Right ventricle myocardium inferior (tissue), 1 donor: ENCODE measurements around the gene HSPB8. TPM values are rescaled to one million over a fixed set of nuclear protein-coding genes. Genes with fewer than 3 reads are reported as not detected.
"Not testable (repeated sequence)": the region's sequence is repeated elsewhere in the genome, so short reads cannot be mapped to it uniquely, and the experiment has no call there.

Source experiments
- ATAC-seq: fragments of 200-7000 bp; cut with Tn5 transposase; one replicate; pipeline ENCODE4 v1.9.1; 2020; ENCODE audit warnings: mild to moderate bottlenecking, moderate library complexity
- DNase-seq: peaks from one replicate; pipeline ENCODE4 v3.0.0; 2021; ENCODE audit errors: missing footprints
- intact Hi-C: fragments of 100-400 bp; cut with DNase I; formaldehyde crosslinking; loops from one replicate; pipeline ENCODE4 v1.11.0; 2022
- total RNA-seq: library from RNA; stranded (reverse); fragmentation: NEBNext Ultra II Directional; extraction: Animal tissue kit (Norgen Biotek cat#: 25700); gene quantifications from one replicate; pipeline ENCODE4 v1.2.1, GENCODE V29; 2021
- donor health status: DM: no; HTN: yes; CAD: no; lungs with severe emphysema.

The HSPB8 gene
- total RNA-seq, 1 donor from 2014 or later, result 572 TPM

DNA sequence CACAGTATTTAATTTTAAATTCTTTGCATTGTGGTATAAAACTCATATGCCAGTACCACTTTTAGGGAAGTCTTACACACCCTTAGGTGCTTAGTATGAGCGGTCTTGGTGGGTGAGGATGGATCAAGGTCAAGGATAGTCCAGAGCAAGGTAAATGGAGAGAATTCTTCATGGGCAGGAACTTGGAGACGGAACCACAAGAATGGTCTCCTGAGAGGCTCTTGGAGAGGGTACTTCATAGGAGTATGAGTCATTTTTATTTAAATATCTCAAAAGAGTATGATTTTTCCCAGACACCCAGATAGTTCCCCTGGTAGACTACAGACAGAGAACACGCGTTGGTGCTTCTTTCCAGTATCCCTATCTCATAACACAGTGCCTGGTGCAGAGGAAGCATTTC is 21.9 kb downstream of the HSPB8 start:
- no peak for ATAC-seq
- no peak for DNase-seq
- intact Hi-C loops, result no loop called here

DNA sequence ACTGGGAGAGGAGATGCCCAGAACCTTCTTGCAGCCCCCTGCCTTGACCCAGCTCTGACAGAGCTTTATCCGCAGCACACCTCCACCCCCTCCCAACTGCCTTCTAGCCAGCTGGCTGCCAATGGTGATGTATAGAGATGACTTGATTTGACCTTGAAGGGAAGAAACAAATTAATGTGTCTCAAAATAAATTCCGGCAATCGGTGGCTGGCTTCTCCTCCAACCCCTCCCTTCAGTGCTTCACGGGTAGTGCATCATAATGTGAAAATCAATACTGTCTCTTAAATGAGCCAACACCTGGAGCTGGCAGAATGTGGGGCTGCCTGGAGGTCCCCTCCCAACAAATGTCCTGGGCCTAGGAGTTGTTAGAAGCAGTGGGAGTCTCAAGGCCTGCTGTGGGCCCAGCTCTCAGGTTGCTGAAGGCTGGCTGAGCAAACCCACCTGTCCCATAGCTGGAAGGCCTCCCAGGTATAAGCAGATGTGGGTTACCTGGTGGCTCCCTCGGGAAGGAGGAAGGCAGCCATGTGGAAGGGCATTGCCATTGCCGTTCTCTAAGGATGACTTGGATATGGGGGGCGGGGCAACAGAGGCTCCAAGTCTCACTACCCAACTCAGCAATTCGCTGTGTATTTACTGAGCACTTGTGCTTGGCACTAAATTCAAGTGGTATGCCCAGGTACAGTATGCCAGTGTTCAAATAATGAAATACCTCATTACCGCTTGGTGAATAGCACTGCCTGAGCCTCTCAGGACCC is 23.2 kb downstream of the HSPB8 start:
- DNase-seq (no peak), ATAC-seq (no peak)
- intact Hi-C loops, result no loop called here

DNA sequence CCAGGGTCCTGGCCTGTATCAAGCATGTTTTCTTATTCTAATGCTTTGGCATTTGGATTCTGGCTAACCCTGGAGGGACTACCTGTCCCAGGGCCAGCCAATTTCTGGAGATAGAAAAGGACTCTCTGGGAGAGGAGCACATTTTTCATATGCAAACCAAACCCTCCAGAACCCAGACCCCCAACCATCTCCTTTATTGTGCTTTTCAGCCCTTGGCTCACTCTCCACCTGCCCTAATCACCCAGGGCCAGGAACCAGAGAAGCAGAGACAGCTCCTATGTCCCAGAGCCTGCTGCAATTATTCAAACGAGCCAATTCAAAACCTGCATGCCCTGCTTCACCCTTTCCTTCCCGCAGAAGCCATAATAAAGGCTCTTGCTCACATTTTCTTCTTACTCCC is 23.8 kb downstream of the HSPB8 start:
- intact Hi-C loops, result no loop called here
- DNase-seq (no peak), ATAC-seq (no peak)

DNA sequence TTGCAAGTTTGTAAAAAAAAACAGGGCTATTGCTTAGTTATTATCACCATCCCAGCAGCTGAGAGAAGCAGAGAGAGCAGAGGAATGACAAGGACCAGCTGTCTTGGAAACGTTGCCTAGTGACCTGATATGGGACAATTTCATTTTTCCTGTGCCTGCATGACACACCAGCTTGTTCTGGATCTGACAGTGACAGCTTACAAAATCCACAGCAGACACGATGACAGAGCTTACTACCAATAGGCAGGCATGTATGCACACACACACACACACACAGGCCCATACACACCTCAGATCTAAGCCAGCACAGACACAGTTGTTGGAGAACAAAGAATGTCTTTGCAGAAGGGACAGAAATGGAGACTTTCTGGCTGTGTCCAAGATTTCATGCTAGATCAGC is 25.4 kb downstream of the HSPB8 start:
- intact Hi-C loops, result no loop called here
- ATAC-seq, result peak; percentile 77
- no peak for DNase-seq

DNA sequence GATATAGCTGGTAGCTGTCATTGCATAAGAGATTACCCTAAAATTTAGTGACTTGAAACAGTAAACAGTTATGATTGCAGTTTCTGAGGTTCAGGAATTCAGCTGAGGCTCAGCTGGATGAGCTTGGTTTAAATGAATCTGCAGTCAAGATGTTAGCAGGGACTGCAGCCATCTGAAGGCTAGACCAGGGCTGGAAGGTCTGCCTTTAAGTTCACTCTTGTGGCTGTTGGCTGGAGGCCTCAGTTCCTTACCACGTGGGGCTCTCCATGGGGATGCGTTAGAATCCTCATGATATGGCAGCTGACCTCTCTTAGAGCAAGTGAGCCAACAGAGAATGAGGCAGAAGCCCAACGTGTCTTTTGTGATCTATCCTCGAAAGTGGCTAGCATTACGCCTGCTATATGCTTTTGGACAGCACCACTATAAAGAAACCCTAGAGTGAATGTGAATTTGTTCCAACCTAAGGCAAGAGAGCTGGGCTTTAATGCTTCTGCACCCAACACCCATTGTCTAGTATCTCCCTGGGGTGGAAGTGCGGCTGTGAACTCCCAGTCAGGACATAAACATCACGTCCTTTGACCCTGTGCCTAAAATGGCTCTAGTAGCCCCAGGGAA is 26.0 kb downstream of the HSPB8 start:
- intact Hi-C loops, result loop anchor here (5.0 kb wide), 1 partner anchor 178 kb away; no protein-coding TSS in a partner anchor
- DNase-seq (no peak), ATAC-seq (peak; percentile 15)

DNA sequence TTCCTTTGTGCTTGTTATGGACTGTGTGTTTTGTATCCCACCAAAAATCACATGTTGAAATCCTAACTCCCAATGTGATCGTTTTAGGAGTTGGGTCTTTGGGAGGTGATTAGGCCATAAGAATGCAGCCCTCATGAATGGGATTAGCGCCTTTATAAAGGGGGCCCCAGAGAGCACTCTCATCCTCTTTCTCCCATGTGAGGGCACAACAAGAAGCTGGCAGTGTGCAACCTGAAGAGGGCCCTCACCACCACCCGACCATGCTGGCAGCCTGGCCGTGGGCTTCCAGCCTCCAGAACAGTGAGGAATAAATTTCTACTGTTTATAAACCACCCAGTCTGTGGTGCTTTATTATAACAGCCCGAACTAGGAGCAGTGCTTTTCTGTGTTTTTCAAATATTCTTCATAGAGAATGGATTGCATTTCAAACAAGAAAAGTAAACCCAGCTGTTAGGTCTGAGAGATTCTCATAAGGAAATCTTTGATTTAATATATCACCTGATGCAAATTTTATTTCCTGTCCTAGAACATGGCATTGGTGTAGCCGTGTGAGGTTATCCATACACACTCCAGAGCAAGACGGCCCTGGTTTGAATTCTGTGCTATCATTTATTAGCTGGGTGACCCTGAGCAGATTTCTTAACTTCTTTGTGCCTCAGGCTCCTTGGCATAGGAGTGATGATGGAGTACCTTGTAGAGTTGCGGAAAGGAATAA is 27.8 kb downstream of the HSPB8 start:
- ATAC-seq (no peak), DNase-seq (no peak)
- intact Hi-C loops, result loop anchor here (5.0 kb wide), 1 partner anchor 176 kb away; no protein-coding TSS in a partner anchor

DNA sequence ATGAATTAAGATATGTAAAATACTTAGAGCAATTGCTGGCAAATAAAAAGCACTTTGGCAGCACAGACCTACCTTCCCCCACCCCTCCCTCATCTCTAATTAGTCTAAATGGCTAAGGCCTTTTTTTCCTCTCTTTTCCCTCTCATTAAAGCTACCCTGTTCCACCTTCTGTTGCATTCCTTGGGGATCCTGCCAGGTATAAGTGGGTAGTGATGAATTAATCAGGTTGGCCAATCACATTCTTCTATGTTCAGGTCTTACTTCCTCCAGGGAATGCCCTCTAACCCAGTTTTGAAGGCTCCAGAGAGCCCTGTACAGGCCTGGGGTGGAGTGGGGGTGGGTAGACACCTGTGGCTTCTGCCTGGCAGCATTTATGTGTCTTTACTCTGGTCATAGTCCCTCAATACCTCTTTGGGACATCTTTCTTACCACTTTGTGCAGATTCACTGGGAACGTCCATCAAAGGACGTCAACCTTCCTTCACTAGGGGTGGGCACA is 28.4 kb downstream of the HSPB8 start:
- no peak for ATAC-seq
- DNase-seq, result no peak
- intact Hi-C loops, result loop anchor here (5.0 kb wide), 1 partner anchor 175 kb away; no protein-coding TSS in a partner anchor

DNA sequence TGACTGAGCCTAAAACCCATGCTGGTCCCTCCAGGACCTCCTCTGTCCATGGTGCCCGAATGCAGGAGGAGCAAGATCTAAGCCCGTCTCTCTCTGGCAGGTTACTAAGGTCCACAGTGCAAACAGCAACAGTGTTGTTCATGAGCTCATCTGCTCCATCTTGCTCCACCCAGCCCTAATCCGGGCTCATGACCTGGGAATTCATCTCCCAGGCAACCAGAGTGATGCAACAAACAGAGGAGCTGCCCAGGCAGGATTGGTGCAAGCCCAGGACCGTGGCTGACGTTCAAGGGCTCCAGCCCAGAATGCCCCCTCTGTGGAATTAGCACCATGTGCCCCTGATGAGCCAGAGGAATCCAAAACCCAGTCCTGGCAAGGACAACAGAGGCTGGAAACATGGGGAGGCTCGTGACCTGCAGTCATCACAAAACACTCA is 29.9 kb downstream of the HSPB8 start:
- intact Hi-C loops, result loop anchor here (2.0 to 5.0 kb wide), 3 partner anchors 28 to 174 kb away; no protein-coding TSS in a partner anchor
- DNase-seq (peak; percentile 92), ATAC-seq (peak; percentile 93)

DNA sequence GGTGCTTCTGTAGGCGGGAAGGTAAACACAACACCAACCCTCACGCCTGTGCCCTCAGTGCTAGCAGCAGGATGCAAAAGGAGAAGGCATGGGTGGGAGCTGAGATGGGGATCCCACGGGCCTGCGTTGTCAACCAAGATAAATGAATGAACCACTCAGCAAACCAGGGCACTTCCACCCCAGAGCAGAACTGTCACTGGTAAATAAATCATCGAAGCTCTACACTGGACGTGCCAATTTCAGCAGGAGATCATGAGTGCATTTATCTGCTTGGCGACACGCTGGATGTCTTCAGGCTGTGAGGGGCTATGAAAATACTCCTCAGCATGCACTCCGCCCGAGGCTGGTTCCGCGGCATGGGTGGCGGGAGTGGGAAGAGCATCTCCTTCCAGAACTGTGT is 33.2 kb downstream of the HSPB8 start:
- no peak for ATAC-seq
- no peak for DNase-seq
- intact Hi-C loops, result no loop called here

DNA sequence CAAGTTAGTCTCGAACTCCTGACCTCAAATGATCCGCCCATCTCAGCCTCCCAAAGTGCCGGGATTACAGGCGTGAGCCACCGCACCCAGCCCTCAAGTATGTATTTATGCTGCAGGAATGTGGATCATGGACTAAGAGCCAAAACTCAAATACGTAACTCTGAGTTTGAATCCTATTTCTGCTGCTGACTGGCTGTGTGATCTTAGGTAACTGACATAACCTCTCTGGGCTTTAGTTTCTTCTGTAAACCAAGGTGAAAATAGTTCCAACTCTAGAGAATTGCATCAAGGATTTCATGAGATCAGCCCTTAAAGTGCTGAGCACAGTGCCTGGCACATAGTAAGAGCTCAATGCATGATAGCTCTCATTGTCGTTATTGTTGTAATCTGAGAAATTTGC is 37.4 kb downstream of the HSPB8 start:
- ATAC-seq, result no peak
- intact Hi-C loops, result no loop called here

DNA sequence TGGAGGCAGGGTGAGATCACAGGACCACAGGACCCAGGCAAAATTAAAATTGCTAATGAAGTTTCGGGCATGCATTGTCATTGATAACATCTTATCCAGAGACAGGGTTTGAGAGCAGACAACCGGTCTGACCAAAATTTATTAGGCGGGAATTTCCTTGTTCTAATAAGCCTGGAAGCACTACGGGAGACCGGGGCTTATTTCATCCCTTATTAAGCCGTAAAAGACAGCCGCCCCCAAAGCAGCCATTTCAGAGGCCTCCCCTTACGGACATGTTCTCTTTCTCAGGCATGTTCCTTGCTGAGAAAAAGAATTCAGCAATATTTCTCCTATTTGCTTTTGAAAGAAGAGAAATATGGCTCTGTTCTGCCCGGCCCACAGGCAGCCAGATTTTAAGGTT is 40.1 kb downstream of the HSPB8 start:
- ATAC-seq, intact Hi-C loops, DNase-seq: not testable (repeated sequence)

More for the DNA sequence above, 37.4 kb downstream of the HSPB8 start:
- no peak for DNase-seq

DNA sequence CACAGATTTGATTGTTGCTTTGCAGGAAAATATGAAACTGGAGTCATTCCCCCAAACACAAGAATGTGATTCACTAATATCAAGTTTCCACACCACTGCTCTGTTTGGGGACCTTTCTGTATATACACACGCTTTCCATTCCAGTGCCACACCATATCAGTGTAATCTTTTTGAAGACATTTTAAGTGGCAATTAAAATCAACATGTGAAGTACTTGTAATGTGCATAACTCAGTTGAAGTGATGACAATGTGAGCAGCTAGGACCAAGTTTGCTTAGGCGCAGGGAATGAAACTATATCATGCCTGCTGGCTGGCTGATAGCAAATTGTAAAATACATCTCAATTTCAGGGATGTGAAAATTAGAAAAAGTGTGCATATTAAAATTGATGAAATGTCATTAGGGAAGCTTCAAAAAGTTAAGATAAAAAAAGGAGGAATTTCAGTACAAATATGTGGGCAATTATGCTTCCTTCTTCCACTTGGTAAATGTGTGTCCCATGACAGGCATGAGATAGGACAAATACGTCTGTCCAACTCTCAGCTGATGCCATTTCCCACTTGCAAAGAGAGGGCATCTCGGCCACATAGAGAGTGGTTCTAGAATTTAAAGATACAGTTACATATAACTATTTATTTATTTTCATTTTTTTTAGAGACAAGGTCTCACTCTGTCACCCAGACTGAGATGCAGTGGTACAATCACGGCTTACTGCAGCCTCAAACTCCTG is 43.7 kb downstream of the HSPB8 start:
- ATAC-seq, result peak; percentile 60
- intact Hi-C loops, result no loop called here
- DNase-seq, result no peak

DNA sequence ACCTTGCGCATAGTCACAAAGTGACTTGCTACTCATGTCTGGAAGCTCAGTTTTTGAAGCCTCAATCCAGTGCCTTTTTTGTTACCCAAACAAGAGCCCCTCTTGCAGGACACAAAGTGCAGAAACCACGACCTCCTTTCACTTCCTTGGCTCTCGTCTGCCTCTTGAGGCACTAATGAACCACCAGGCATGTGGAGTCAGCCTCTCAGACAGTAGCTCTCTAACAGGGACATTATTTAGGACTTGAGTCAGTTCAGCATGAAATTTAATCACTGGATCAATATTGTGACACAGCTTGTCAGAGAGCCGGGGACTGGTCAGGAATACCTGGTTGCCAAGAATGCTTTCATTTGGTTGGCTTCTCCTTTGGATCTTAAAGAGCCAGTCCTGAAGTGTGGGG is 46.7 kb downstream of the HSPB8 start:
- DNase-seq (no peak), ATAC-seq (no peak)
- intact Hi-C loops, result no loop called here

DNA sequence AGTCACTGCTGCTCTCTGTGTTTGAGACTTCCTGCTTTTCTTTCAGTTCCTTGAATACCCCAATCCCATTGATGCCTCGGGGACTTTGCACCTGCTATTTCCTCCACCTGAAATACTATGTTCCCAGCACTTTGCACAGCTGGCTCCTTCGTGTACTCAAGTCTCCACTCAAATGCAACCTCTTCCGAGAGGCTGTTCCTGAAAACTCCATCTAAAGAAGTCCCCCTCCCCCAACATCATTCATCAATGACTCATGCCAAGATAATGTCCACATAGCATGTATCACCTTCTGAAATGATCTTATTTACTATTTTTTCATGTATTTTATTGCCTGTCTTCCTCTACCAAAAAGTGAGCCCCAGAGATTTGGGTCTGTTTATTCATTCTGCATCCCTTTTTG is 48.6 kb downstream of the HSPB8 start:
- intact Hi-C loops, result no loop called here
- DNase-seq (no peak), ATAC-seq (no peak)

DNA sequence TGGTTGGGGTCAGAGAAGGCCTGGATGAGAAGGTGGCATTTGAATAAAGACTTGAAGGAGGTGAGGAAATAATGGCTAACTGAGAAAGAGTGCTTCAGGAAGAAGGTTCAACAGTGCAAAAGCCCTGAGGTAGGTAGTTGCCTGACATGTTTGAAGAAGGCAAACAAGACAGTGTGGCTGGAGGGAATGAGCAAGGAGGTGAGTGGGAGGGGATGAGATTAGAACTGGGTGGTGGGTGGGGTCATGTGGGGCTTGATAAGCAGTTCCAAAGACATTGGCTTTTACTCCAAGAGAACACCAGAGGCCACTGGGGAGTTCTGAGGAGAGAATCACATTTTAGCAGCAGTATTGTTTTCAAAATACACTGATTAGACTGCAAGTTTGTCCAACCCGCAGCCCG is 50.5 kb downstream of the HSPB8 start:
- ATAC-seq, result no peak
- no peak for DNase-seq
- intact Hi-C loops, result no loop called here

DNA sequence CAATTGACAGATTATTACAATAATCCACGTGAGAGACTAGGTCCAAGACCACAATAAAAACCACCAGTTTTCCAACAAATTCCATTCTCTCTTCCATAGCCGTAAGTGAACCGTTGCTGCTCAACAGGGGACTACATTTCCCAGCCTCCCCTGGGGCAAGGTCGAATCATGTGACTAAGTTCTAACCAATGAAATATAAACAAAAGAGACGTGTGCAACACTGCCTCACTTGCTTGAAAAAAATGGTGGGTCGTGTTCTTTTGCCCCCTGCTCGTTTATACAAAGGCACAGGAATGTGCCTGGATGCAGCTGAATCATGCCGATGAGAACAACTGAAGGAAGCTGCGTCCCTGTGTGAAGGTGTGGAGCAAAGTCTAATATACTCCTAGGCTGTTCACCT is 51.1 kb downstream of the HSPB8 start:
- DNase-seq (no peak), ATAC-seq (peak; percentile 78)
- intact Hi-C loops, result no loop called here

DNA sequence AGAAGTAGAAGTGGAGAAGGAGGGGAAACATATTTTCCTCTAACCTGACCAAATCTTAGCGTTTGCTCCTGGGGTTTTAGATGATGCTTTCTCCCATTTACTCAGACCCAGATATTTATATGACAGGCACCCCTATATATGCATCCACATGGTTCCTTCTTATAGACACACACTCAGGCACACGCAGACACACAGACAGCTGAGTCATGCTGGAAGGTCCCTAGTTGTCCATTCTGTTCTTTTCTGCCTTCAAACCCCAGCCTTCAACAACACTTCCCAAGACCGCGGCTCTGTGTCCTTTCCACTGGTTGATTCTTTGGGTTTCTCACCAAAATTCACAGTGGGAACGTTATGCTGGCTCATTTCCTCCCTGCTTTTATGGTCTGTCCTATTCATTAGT is 52.1 kb downstream of the HSPB8 start:
- ATAC-seq (peak; percentile 23), DNase-seq (no peak)
- intact Hi-C loops, result no loop called here

DNA sequence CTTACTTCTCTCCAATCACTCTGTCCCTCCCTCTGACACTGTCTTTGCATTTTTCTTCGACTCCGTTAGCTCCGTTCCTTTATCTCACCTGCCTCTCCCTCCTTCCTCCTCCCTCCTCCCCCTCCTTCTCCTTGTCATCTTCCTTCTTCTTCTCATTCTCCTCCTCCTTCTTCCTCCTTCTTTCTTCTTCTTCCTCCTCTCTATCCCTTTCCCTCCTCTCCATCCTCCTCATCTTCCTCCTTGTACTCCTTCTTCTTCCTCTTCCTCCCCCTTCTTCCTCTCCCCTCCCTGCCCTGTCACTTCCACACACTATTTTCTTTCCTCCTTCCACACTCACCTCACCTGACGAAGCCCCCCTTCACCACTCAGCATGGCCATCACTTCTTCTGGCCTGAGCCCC is 53.0 kb downstream of the HSPB8 start:
- intact Hi-C loops, result no loop called here

DNA sequence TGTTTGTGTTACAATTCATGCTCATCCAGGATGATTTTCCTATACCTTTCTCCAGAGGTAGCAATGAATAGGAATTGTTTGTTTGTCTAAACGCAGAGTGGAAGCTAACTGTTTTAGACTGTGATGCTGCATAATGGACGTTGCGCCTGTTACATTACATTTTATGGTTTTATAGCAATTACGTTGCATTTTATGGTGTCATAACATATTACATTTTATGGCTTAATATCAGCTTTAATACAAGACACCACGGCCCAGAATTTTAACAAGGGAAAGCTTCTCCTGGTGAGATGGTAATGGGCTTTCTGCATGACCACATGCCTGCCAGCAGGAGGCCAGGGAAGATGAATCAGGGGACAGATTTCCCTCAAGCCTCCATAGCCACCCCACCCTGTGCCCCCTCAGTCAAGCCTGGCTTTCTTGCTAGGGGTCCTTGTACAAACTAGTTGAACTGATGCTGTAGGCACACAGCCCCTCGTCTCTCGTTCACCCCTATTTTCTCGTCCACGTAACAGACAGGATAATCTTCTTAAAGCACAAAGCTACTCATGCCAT is 56.5 kb downstream of the HSPB8 start:
- DNase-seq, result no peak
- intact Hi-C loops, result no loop called here
- no peak for ATAC-seq

More for the DNA sequence above, 53.0 kb downstream of the HSPB8 start:
- ATAC-seq (no peak), DNase-seq (no peak)
